ENCODE results near the gene DIP2C. TPM values are rescaled to one million over a fixed set of nuclear protein-coding genes. Genes with fewer than 3 reads are reported as not detected.
"Not testable (repeated sequence)": the region's sequence is repeated elsewhere in the genome, so short reads cannot be mapped to it uniquely, and the experiment has no call there.

The DIP2C gene
- total RNA-seq, 3 donors from 2014 or later, result 8.0 to 72.0 (median 8.5) TPM

DNA sequence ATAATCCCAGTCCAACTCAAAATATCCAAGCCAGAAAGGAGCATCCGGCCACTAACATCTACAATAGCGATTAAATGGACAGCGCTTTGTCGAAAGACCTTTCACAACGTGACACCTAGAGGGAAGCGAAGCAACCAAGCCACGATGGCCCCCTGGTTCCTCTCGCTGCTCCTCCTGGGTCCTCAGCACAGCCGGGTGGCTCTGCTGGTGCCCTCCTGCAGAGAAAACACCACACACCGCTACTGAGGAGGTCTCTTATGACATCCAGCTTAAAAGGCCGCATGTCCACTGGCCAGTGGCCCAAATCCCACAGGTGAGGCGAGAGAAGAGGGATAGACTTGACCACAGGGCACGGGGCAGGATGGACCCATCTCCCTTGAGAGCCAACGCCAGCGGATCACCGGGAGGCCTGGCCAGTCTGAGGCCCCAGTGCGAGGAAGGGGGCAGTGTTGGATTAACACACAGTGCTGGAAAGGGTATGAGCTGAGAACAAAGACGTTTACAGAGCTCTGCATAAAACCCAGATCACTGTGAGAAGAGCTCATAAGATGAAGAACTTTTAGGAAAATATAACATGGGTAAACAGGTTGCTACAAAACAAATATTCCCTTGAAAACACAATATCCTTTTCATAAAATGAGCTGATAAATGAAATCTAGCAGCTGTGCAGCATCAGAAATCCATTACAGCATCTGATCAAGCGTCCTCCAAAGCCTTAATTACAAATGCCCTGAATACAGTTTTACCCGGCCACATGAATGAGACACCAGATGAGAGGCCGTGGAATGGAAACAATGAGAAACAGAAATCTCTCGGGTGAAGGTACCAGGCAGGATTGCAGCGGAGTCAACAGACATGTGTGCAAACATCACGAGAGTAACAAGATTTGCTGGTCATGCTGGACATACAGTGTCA is 236.7 kb downstream of the DIP2C start:
- intact Hi-C loops (cut with DNase I, micrococcal nuclease), result no loop called here
- Histone ChIP-seq H3K4me1 (ENCODE audit: low read depth) (no peaks in the 10 kb centered on the region), H3K4me3 (no peak overlapping the region), H3K9me3 (no peaks in the 10 kb centered on the region), H3K36me3 (ENCODE audit: low read depth) (no peaks in the 10 kb centered on the region)
- DNase-seq (no peak), ATAC-seq (no peak)
- TF ChIP-seq, protein P1, sequence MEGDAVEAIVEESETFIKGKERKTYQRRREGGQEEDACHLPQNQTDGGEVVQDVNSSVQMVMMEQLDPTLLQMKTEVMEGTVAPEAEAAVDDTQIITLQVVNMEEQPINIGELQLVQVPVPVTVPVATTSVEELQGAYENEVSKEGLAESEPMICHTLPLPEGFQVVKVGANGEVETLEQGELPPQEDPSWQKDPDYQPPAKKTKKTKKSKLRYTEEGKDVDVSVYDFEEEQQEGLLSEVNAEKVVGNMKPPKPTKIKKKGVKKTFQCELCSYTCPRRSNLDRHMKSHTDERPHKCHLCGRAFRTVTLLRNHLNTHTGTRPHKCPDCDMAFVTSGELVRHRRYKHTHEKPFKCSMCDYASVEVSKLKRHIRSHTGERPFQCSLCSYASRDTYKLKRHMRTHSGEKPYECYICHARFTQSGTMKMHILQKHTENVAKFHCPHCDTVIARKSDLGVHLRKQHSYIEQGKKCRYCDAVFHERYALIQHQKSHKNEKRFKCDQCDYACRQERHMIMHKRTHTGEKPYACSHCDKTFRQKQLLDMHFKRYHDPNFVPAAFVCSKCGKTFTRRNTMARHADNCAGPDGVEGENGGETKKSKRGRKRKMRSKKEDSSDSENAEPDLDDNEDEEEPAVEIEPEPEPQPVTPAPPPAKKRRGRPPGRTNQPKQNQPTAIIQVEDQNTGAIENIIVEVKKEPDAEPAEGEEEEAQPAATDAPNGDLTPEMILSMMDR (IDR thresholded peaks at IDR 0.05), result no peak

DNA sequence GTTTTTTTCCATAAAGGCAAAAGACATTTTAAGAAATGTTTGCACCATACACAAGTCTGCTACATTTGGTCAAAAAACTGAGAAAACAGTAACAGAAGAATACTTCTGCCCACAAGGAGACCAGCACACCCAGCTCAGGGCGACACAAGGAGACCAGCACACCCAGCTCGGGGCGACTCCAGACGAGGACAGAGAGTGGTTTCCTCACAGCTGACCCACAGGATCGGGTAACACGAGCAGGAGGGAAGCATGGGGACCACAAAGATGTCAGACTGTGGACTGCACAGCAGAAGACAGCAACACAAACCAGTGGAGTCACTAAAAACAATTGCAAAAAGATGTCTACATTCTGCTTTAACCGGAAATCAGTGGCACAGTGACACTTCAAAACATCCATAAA is 237.6 kb downstream of the DIP2C start:
- Histone ChIP-seq H3K4me3 (no peak overlapping the region), H3K36me3 (ENCODE audit: low read depth) (no peaks in the 10 kb centered on the region), H3K9me3 (no peaks in the 10 kb centered on the region), H3K4me1 (ENCODE audit: low read depth) (no peaks in the 10 kb centered on the region)
- no peak for DNase-seq
- TF ChIP-seq, protein P1 (IDR thresholded peaks at IDR 0.05), result no peak
- intact Hi-C loops (cut with DNase I, micrococcal nuclease), result no loop called here
- ATAC-seq, result no peak

DNA sequence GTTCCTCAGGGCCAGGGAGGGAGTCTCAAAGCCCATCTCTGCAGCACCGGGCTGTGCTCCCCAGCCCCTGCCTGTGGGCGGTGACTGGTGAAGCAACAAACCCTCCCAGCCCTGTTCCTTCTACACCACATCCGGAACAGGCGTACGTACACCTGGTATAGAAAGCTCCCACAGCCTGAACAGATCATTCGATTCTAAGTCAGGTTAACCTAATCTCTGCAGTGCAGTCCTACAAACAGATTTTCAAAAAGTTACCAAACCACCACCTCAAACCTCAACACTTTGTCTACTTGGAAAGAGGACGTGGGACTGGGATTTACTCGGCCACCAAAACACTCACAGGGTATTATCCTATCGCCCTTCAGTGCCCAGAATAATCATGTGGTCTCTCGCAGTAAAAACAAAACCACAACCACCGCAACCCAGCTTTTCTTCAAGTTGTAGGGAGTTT is 238.4 kb downstream of the DIP2C start:
- H3K36me3 ChIP-seq (ENCODE audit: low read depth), result no peaks in the 10 kb centered on the region
- DNase-seq, result peak in 1 of 3 donors; percentile 19
- no peaks in the 10 kb centered on the region for H3K9me3 ChIP-seq
- peak; percentile 91 for ATAC-seq
- H3K4me3 ChIP-seq, result no peak overlapping the region
- TF ChIP-seq, protein P1 (IDR thresholded peaks at IDR 0.05), result no peak
- intact Hi-C loops (cut with DNase I, micrococcal nuclease), result no loop called here
- H3K4me1 ChIP-seq (ENCODE audit: low read depth), result no peaks in the 10 kb centered on the region

DNA sequence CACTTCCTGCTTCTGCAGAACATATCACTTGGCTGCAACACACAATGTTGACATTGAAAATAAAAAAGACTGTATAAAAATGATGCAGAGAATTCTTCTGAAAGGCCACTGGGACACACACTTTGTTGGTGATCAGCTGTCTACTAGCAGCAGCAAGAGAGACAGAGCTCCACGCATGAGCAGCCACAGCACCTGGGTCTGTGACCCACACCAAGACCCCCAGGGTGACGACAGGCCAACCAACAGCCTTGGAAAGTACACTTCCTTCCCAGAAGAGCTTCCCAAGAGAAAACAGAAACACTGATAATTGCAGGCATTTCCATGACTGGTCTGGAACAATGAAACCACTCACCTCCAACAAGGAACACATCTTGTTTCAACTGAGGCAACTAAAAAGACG is 239.0 kb downstream of the DIP2C start:
- intact Hi-C loops (cut with DNase I, micrococcal nuclease), result no loop called here

DNA sequence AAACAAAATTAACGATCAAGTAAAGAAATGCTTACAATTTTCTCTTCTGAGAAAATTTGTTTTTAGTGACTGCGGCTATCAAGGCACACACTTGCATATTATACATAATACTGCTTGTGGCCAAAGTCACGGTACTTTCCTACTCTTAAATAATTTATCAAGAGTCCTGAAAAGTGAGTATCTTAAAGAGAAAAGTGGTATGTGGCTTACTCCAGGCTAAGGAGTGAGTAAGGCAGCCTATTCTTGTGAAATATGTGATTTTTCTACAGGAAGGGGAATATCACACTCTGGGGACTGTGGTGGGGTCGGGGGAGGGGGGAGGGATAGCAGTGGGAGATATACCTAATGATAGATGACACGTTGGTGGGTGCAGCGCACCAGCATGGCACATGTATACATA is 240.1 kb downstream of the DIP2C start:
- ATAC-seq; intact Hi-C loops (cut with DNase I, micrococcal nuclease); H3K9me3 ChIP-seq; H3K4me3 ChIP-seq; H3K4me1 ChIP-seq (ENCODE audit: low read depth); DNase-seq; H3K36me3 ChIP-seq (ENCODE audit: low read depth): not testable (repeated sequence)

More for the DNA sequence above, 239.0 kb downstream of the DIP2C start:
- Histone ChIP-seq H3K4me3 (no peak overlapping the region), H3K9me3 (no peaks in the 10 kb centered on the region), H3K4me1 (ENCODE audit: low read depth) (no peaks in the 10 kb centered on the region), H3K36me3 (ENCODE audit: low read depth) (no peaks in the 10 kb centered on the region)
- no peak for DNase-seq
- TF ChIP-seq, protein P1 (IDR thresholded peaks at IDR 0.05), result no peak
- ATAC-seq, result no peak

DNA sequence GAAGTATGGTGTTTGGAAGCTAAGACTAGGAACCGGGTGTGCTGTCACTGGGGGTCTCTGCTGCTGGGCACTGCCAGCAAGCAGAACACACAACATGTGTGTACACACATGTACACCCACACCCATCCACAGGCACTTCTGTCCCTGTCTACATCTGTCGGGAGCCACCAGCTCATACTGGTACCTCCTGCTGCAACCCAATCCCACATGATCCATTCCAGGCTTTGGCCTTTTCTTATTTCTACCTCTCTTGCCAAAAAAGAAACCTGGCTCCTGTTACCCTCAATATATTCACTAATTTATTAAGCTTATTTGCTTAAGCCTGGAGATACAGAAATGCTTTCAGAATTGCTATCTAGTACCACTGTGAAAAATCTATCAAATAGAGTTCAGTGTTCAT is 246.0 kb downstream of the DIP2C start:
- Histone ChIP-seq H3K4me1 (ENCODE audit: low read depth) (no peaks in the 10 kb centered on the region), H3K9me3 (no peaks in the 10 kb centered on the region), H3K36me3 (ENCODE audit: low read depth) (no peaks in the 10 kb centered on the region), H3K4me3 (no peak overlapping the region)
- ATAC-seq, result no peak
- TF ChIP-seq, protein P1 (IDR thresholded peaks at IDR 0.05), result no peak
- no peak for DNase-seq
- intact Hi-C loops (cut with DNase I, micrococcal nuclease), result no loop called here

All from mucosa of descending colon (tissue), 3 donors.